NT2/D1 (cell line): Measurements from ENCODE around the gene MBOAT2.

Source experiments
- SUZ12 ChIP-seq: IDR thresholded peaks from 2 replicates; pipeline ENCODE4 v1.6.1; 2011; ENCODE audit not compliant: insufficient read length, insufficient read depth; ENCODE audit errors: extremely low read depth
- ZNF274 ChIP-seq: IDR thresholded peaks from 2 replicates; pipeline ENCODE4 v1.6.1; 2011; ENCODE audit warnings: mild to moderate bottlenecking, low read depth, low read length

GRCh38 chr2:8925411-8925810, 78.1 kb downstream of the MBOAT2 start:
- TF ChIP-seq ZNF274 (no peak), SUZ12 (no peak)
